ENCODE results near the gene COL23A1. TPM values are rescaled to one million over a fixed set of nuclear protein-coding genes. Genes with fewer than 3 reads are reported as not detected.

The COL23A1 gene
- polyA plus RNA-seq, 3 donors = 0.11 to 0.21 TPM; not detected in 1

DNA sequence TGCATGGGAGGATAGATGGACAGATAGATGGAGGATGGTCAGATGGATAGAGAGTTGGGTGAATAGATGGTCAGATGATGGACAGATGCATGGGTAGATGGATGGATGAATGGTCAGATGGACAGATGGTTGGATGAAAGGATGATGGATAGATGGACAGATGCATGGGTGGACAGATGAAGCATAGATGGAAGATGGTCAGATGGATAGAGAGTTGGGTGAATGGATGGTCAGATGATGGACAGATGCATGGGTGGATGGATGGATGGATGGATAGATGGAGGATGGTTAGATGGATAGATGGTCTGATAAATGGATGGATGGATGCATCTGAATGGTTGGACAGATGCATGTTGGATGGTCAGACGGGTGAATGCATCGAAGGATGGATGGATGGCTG lies 70.4 kb downstream of the COL23A1 start:
- H3K4me2 ChIP-seq (replicated peaks; ENCODE audit: extremely low read depth, low read length, poor library complexity, severe bottlenecking) = no peak overlapping the region
- Mint-ChIP-seq H3K4me1 (peaks cover 2% of the 10 kb centered on the region), H3K27me3 (ENCODE audit: low read depth in 3 of 3) (peaks cover 0 to 3% (median 2%) of the 10 kb centered on the region in 3 donors), H3K9me3 (peaks cover 0 to 5% (median 4%) of the 10 kb centered on the region in 7 donors), H3K4me3 (no peak overlapping the region), H3K27ac (no peak overlapping the region), H3K36me3 (no peaks in the 10 kb centered on the region)
- TF ChIP-seq, protein P1, sequence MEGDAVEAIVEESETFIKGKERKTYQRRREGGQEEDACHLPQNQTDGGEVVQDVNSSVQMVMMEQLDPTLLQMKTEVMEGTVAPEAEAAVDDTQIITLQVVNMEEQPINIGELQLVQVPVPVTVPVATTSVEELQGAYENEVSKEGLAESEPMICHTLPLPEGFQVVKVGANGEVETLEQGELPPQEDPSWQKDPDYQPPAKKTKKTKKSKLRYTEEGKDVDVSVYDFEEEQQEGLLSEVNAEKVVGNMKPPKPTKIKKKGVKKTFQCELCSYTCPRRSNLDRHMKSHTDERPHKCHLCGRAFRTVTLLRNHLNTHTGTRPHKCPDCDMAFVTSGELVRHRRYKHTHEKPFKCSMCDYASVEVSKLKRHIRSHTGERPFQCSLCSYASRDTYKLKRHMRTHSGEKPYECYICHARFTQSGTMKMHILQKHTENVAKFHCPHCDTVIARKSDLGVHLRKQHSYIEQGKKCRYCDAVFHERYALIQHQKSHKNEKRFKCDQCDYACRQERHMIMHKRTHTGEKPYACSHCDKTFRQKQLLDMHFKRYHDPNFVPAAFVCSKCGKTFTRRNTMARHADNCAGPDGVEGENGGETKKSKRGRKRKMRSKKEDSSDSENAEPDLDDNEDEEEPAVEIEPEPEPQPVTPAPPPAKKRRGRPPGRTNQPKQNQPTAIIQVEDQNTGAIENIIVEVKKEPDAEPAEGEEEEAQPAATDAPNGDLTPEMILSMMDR (IDR thresholded peaks at IDR 0.05) = no peak
- H3K4me1 ChIP-seq (ENCODE audit: control insufficient read depth in 1 of 2, insufficient read depth in 2 of 2, low read length in 2 of 2) = no peaks in the 10 kb centered on the region
- H3K27me3 ChIP-seq (ENCODE audit: control insufficient read depth in 2 of 2, insufficient read depth in 2 of 2, low read length in 2 of 2) = no peaks in the 10 kb centered on the region
- H3K4me3 ChIP-seq (replicated peaks in 1 of 3; ENCODE audit: low read depth in 2 of 3, low read length in 3 of 3) = no peak overlapping the region
- WGBS (ENCODE audit: insufficient coverage) = 100% methylated on average over 2 of the region's 2 CpGs
- no peaks in the 10 kb centered on the region for H3K36me3 ChIP-seq (replicated peaks in 1 of 2; ENCODE audit: control insufficient read depth in 1 of 2, insufficient read depth in 2 of 2, low read length in 2 of 2)
- H4K20me1 ChIP-seq (ENCODE audit: insufficient read depth, low read length) = no peaks in the 10 kb centered on the region
- no peak overlapping the region for H3K9ac ChIP-seq (ENCODE audit: insufficient read depth, low read length, poor library complexity, severe bottlenecking)
- no peaks in the 10 kb centered on the region for H3K9me3 ChIP-seq (replicated peaks in 1 of 2; ENCODE audit: control insufficient read depth in 1 of 2, insufficient read depth in 1 of 2, low read length in 2 of 2)
- DNase-seq = no peak
- H3K79me2 ChIP-seq (ENCODE audit: insufficient read depth, low read length) = no peaks in the 10 kb centered on the region
- no peak overlapping the region for H2AFZ ChIP-seq (ENCODE audit: insufficient read depth, low read depth, low read length, poor library complexity, severe bottlenecking)
- intact Hi-C loops (cut with micrococcal nuclease) = no loop called here
- H3K27ac ChIP-seq (ENCODE audit: low read depth in 1 of 2, low read length in 2 of 2) = no peak overlapping the region

DNA sequence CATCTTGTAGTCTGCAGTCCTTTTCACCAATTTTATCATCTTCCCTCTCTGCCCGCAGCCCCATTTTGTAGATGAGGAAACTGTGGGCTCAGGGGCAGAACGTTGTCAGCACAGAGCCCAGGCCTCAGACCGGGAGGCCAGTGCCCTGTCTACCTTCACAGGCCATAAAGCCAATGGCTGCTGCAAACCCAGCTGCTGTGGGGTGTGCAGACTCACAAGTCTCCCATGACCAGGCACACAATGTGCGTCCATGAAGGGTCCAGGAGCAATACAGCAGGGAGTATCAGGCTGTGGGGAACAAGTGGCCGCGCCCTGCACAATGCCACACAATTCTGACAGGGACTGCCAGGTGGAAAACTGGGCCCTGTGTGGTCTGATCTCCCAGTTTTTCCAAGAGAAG lies 71.0 kb downstream of the COL23A1 start:
- Mint-ChIP-seq H3K9me3 (peaks cover 0 to 5% (median 4%) of the 10 kb centered on the region in 7 donors), H3K4me1 (peaks cover 2% of the 10 kb centered on the region), H3K27me3 (ENCODE audit: low read depth in 3 of 3) (peaks cover 0 to 3% (median 2%) of the 10 kb centered on the region in 3 donors), H3K36me3 (no peaks in the 10 kb centered on the region), H3K27ac (no peak overlapping the region), H3K4me3 (no peak overlapping the region)
- Histone ChIP-seq H3K27me3 (ENCODE audit: control insufficient read depth in 2 of 2, insufficient read depth in 2 of 2, low read length in 2 of 2) (no peaks in the 10 kb centered on the region), H3K36me3 (replicated peaks in 1 of 2; ENCODE audit: control insufficient read depth in 1 of 2, insufficient read depth in 2 of 2, low read length in 2 of 2) (no peaks in the 10 kb centered on the region), H3K9me3 (replicated peaks in 1 of 2; ENCODE audit: control insufficient read depth in 1 of 2, insufficient read depth in 1 of 2, low read length in 2 of 2) (no peaks in the 10 kb centered on the region), H3K4me2 (replicated peaks; ENCODE audit: extremely low read depth, low read length, poor library complexity, severe bottlenecking) (no peak overlapping the region), H3K9ac (ENCODE audit: insufficient read depth, low read length, poor library complexity, severe bottlenecking) (no peak overlapping the region), H4K20me1 (ENCODE audit: insufficient read depth, low read length) (no peaks in the 10 kb centered on the region), H2AFZ (ENCODE audit: insufficient read depth, low read depth, low read length, poor library complexity, severe bottlenecking) (no peak overlapping the region), H3K79me2 (ENCODE audit: insufficient read depth, low read length) (no peaks in the 10 kb centered on the region), H3K4me1 (ENCODE audit: control insufficient read depth in 1 of 2, insufficient read depth in 2 of 2, low read length in 2 of 2) (no peaks in the 10 kb centered on the region), H3K4me3 (replicated peaks in 1 of 3; ENCODE audit: low read depth in 2 of 3, low read length in 3 of 3) (no peak overlapping the region), H3K27ac (ENCODE audit: low read depth in 1 of 2, low read length in 2 of 2) (no peak overlapping the region)
- WGBS (ENCODE audit: insufficient coverage) = 97% methylated on average over 5 of the region's 6 CpGs
- TF ChIP-seq, protein P1 (IDR thresholded peaks at IDR 0.05) = no peak
- DNase-seq = no peak
- intact Hi-C loops (cut with micrococcal nuclease) = no loop called here
